Measurements from ENCODE around the gene IPCEF1. TPM values are rescaled to one million over a fixed set of nuclear protein-coding genes. Genes with fewer than 3 reads are reported as not detected.

Gene IPCEF1
- total RNA-seq, 3 donors from 2014 or later = 1.8 to 3.4 (median 2.3) TPM

GRCh38 chr6:154361476-154361875, 4.9 kb upstream of the IPCEF1 start:
- intact Hi-C loops (cut with DNase I, micrococcal nuclease) = no loop called here

GRCh38 chr6:154360476-154360875, 3.9 kb upstream of the IPCEF1 start:
- intact Hi-C loops (cut with DNase I, micrococcal nuclease) = no loop called here
- H3K4me1 ChIP-seq (ENCODE audit: low read depth) = no peaks in the 10 kb centered on the region
- no peak for ATAC-seq

More at GRCh38 chr6:154361476-154361875, 4.9 kb upstream of the IPCEF1 start:
- no peak for TF ChIP-seq CTCF (IDR thresholded peaks at IDR 0.05)
- ATAC-seq (no peak), DNase-seq (no peak)
- Histone ChIP-seq H3K4me1 (ENCODE audit: low read depth) (no peaks in the 10 kb centered on the region), H3K9me3 (no peaks in the 10 kb centered on the region), H3K4me3 (no peak overlapping the region), H3K36me3 (ENCODE audit: low read depth) (no peaks in the 10 kb centered on the region)

GRCh38 chr6:154359679-154360078, 3.1 kb upstream of the IPCEF1 start:
- no peaks in the 10 kb centered on the region for H3K9me3 ChIP-seq
- DNase-seq (no peak), ATAC-seq (no peak)
- no peaks in the 10 kb centered on the region for H3K4me1 ChIP-seq (ENCODE audit: low read depth)
- TF ChIP-seq CTCF (IDR thresholded peaks at IDR 0.05) = no peak
- no peaks in the 10 kb centered on the region for H3K36me3 ChIP-seq (ENCODE audit: low read depth)
- no peak overlapping the region for H3K4me3 ChIP-seq
- intact Hi-C loops (cut with DNase I, micrococcal nuclease) = no loop called here

More at GRCh38 chr6:154360476-154360875, 3.9 kb upstream of the IPCEF1 start:
- DNase-seq = no peak
- TF ChIP-seq CTCF (IDR thresholded peaks at IDR 0.05) = no peak
- no peaks in the 10 kb centered on the region for H3K9me3 ChIP-seq
- H3K36me3 ChIP-seq (ENCODE audit: low read depth) = no peaks in the 10 kb centered on the region
- no peak overlapping the region for H3K4me3 ChIP-seq

- ATAC-seq (no peak), DNase-seq (no peak)
- H3K4me1 ChIP-seq (ENCODE audit: low read depth) = no peaks in the 10 kb centered on the region
- TF ChIP-seq CTCF (IDR thresholded peaks at IDR 0.05) = no peak
- no peak overlapping the region for H3K4me3 ChIP-seq
- intact Hi-C loops (cut with DNase I, micrococcal nuclease) = no loop called here
- H3K9me3 ChIP-seq = no peaks in the 10 kb centered on the region
- no peaks in the 10 kb centered on the region for H3K36me3 ChIP-seq (ENCODE audit: low read depth)
Observed at GRCh38 chr6:154359161-154359574, 2.6 kb upstream of the IPCEF1 start.

- no peak for DNase-seq
- TF ChIP-seq CTCF (IDR thresholded peaks at IDR 0.05) = no peak
- Histone ChIP-seq H3K4me3 (no peak overlapping the region), H3K9me3 (no peaks in the 10 kb centered on the region), H3K4me1 (ENCODE audit: low read depth) (no peaks in the 10 kb centered on the region), H3K36me3 (ENCODE audit: low read depth) (no peaks in the 10 kb centered on the region)
- no peak for ATAC-seq
- intact Hi-C loops (cut with DNase I, micrococcal nuclease) = no loop called here
Observed at GRCh38 chr6:154358019-154358545, 1.5 kb upstream of the IPCEF1 start.

- intact Hi-C loops (cut with DNase I, micrococcal nuclease) = no loop called here
- Histone ChIP-seq H3K4me1 (ENCODE audit: low read depth) (no peaks in the 10 kb centered on the region), H3K36me3 (ENCODE audit: low read depth) (no peaks in the 10 kb centered on the region), H3K9me3 (no peaks in the 10 kb centered on the region), H3K4me3 (no peak overlapping the region)
- ATAC-seq = no peak
- DNase-seq = no peak
- TF ChIP-seq CTCF (IDR thresholded peaks at IDR 0.05) = no peak
Observed at GRCh38 chr6:154356113-154356512, 490 bp downstream of the IPCEF1 start.
